ENCODE results near the gene PHF11.

GRCh38 chr13:49516467-49516866 lies 20.7 kb downstream of the PHF11 start:
- TF ChIP-seq CTCF (conservative IDR thresholded peaks at IDR 0.05 in 1 of 2, IDR thresholded peaks at IDR 0.05 in 1 of 2; ENCODE audit: low read depth in 1 of 2, low read length in 2 of 2) (no peak), EZH2 (IDR thresholded peaks at IDR 0.05; ENCODE audit: low read length, missing control alignments) (no peak)

Measured in fibroblast of lung (primary cell).